Panc1 (cell line): Measurements from ENCODE around the gene ORC3. TPM values are rescaled to one million over a fixed set of nuclear protein-coding genes. Genes with fewer than 3 reads are reported as not detected.

Experiments used
- ATAC-seq: fragments of 200-7000 bp; cut with Tn5 transposase; 2 replicates; pipeline ENCODE4 v1.9.1; 2020; ENCODE audit warnings: mild to moderate bottlenecking, moderate library complexity
- BruUV-seq: library from RNA; stranded (reverse); fragments of 400-500 nt; replicated peaks from 2 replicates; lab custom pipeline; 2021; lab: Mats Ljungman, UMichigan
- CTCF ChIA-PET: fragments of 300-600 bp; sonication (Branson Sonifier 250); formaldehyde crosslinking; loops from one replicate; lab custom pipeline; 2022; ENCODE audit warnings: antibody characterized with exemption; lab: Charles Lee
- POLR2A ChIA-PET: fragments of 300-600 bp; sonication (Branson Sonifier 250); formaldehyde crosslinking; loops from one replicate; lab custom pipeline; 2022; ENCODE audit warnings: antibody characterized with exemption; lab: Charles Lee
- DNase-seq: peaks from one replicate; pipeline ENCODE4 v3.0.0-alpha.2; 2010; ENCODE audit warnings: low read depth, low spot score
- H3K27ac ChIP-seq: 2 replicates; pipeline ENCODE4 v1.5.1; 2011; ENCODE audit warnings: mild to moderate bottlenecking, low read length, inconsistent platforms
- H3K27me3 ChIP-seq: fragments of 200-500 bp; sonication (Bioruptor generic); 2 replicates; pipeline ENCODE4 v1.6.0; 2014; ENCODE audit warnings: low read length, inconsistent platforms; ENCODE audit not compliant: control insufficient read depth, insufficient read depth
- H3K36me3 ChIP-seq: fragments of 200-500 bp; sonication (Bioruptor generic); 2 replicates; pipeline ENCODE4 v1.5.1; 2014; ENCODE audit warnings: inconsistent platforms, mild to moderate bottlenecking, low read length, moderate library complexity; ENCODE audit not compliant: control insufficient read depth, insufficient read depth
- H3K4me1 ChIP-seq: 2 replicates; pipeline ENCODE4 v1.5.1; 2011; ENCODE audit warnings: inconsistent platforms, mild to moderate bottlenecking, low read length, moderate library complexity; ENCODE audit not compliant: control insufficient read depth, insufficient read depth
- H3K4me3 ChIP-seq, 2 experiments: 2 replicates each; pipeline ENCODE4 v1.5.1; 2011 to 2012; ENCODE audit warnings: low read depth in 2 of 2, low read length in 2 of 2, mild to moderate bottlenecking in 2 of 2, inconsistent platforms in 1 of 2, moderate library complexity in 1 of 2
- H3K9me3 ChIP-seq: fragments of 200-500 bp; sonication (Bioruptor generic); 2 replicates; pipeline ENCODE4 v1.5.1; 2014; ENCODE audit warnings: low read depth, mild to moderate bottlenecking, inconsistent platforms, low read length, moderate library complexity; ENCODE audit not compliant: control insufficient read depth, insufficient read depth
- CTCF ChIP-seq: fragments of 450-650 bp; IDR thresholded peaks from 2 replicates; pipeline ENCODE4 v1.5.1; 2017; ENCODE audit warnings: mild to moderate bottlenecking
- POLR2AphosphoS5 ChIP-seq: IDR thresholded peaks from 2 replicates; pipeline ENCODE4 v1.6.1; 2012; ENCODE audit warnings: mild to moderate bottlenecking, low read depth, low read length, moderate library complexity
- REST ChIP-seq, 2 experiments: IDR thresholded peaks; 2 replicates each; pipeline ENCODE4 v1.6.1; 2011 to 2012; ENCODE audit warnings: low read depth in 2 of 2, control low read depth in 1 of 2, low read length in 1 of 2, mild to moderate bottlenecking in 1 of 2, moderate library complexity in 1 of 2; ENCODE audit not compliant: insufficient read depth in 1 of 2
- SIN3A ChIP-seq: IDR thresholded peaks from 2 replicates; pipeline ENCODE4 v1.6.1; 2012; ENCODE audit warnings: low read depth, mild to moderate bottlenecking, low read length, moderate library complexity, borderline replicate concordance; ENCODE audit not compliant: insufficient read depth
- TCF7L2 ChIP-seq: IDR thresholded peaks from 2 replicates; pipeline ENCODE4 v1.6.1; 2011; ENCODE audit warnings: mild to moderate bottlenecking, low read depth, low read length, inconsistent platforms
- in situ Hi-C: cut with HindIII; loops from 2 replicates; pipeline ENCODE4 v1.10.0; 2016; ENCODE audit warnings: low sequenced_read_pairs, low pct_unique_long_range_greater_than_20kb
- intact Hi-C: fragments of 100-400 bp; cut with micrococcal nuclease; formaldehyde crosslinking; loops from one replicate; pipeline ENCODE4 v1.10.0; 2022; ENCODE audit not compliant: unreplicated experiment
- total RNA-seq: library from RNA; stranded (reverse); gene quantifications from one replicate; pipeline ENCODE4 v1.2.1, GENCODE V29; 2021; ENCODE audit not compliant: unreplicated experiment

Gene ORC3
- total RNA-seq, 1 experiment from 2014 or later, result 36.9 TPM

- Histone ChIP-seq H3K36me3 (no peaks in the 10 kb centered on the region; the same call in 1 of the 2 replicates), H3K4me1 (peaks cover 27% of the 10 kb centered on the region), H3K9me3 (no peaks in the 10 kb centered on the region), H3K4me3 (peak overlapping the region; percentile 77 to 89), H3K27ac (peak overlapping the region; percentile 50; the same call in 1 of the 2 replicates), H3K27me3 (no peaks in the 10 kb centered on the region)
- TF ChIP-seq TCF7L2 (no peak), CTCF (no peak), POLR2AphosphoS5 (no peak), SIN3A (no peak), REST (IDR thresholded peaks at IDR 0.05; ENCODE audit: insufficient read depth in 1 of 2, low read depth in 2 of 2, low read length in 1 of 2) (no peak)
- CTCF ChIA-PET, result no interaction called here
- DNase-seq (no peak), ATAC-seq (no peak)
- intact Hi-C loops (no loop called here), in situ Hi-C loops (no loop called here)
- POLR2A ChIA-PET, result interaction anchor here (0.6 to 1.4 kb wide), 5 partner anchors 11 to 135 kb away, joined by 4 to 9 read pairs (median 5); no protein-coding TSS in a partner anchor
- BruUV-seq, result no TSS peak
These were observed 108.6 kb downstream of the ORC3 start for GRCh38 chr6:87698547-87699006.

- H3K9me3 ChIP-seq, result no peaks in the 10 kb centered on the region
- no peaks in the 10 kb centered on the region for H3K27me3 ChIP-seq
- peaks cover 24% of the 10 kb centered on the region for H3K4me1 ChIP-seq
- H3K27ac ChIP-seq, result peak overlapping the region; percentile 54
- peak overlapping the region; percentile 77 to 89; a peak in 3 of 4 replicates for H3K4me3 ChIP-seq
- ChIA-PET POLR2A (interaction anchor here (0.6 to 0.7 kb wide), 2 partner anchors 27 to 38 kb away, joined by 3 to 5 read pairs; no protein-coding TSS in a partner anchor), CTCF (no interaction called here)
- DNase-seq, result no peak
- no peaks in the 10 kb centered on the region; the same call in 1 of the 2 replicates for H3K36me3 ChIP-seq
- ATAC-seq, result no peak
- intact Hi-C loops, result no loop called here
- no peak for TF ChIP-seq SIN3A
- TF ChIP-seq TCF7L2, result no peak
- TF ChIP-seq CTCF, result no peak
- no peak for TF ChIP-seq REST (IDR thresholded peaks at IDR 0.05; ENCODE audit: insufficient read depth in 1 of 2, low read depth in 2 of 2, low read length in 1 of 2)
- no peak for TF ChIP-seq POLR2AphosphoS5
- in situ Hi-C loops, result no loop called here
- no TSS peak for BruUV-seq
These were observed 109.6 kb downstream of the ORC3 start for GRCh38 chr6:87699576-87699975.
